Spinal cord (tissue), 10 donors: ENCODE results near the gene HDAC4. TPM values are rescaled to one million over a fixed set of nuclear protein-coding genes. Genes with fewer than 3 reads are reported as not detected.
A peak's percentile ranks its signal among the peaks of the same experiment; 100 is the strongest.

Experiments
- DNase-seq, 6 donors: peaks; one replicate each; pipeline versions ENCODE4 v3.0.0 to v3.0.0-alpha.2; 2013 to 2015; ENCODE audit warnings: low spot score in 6 of 6, low read depth in 4 of 6
- H3K27ac ChIP-seq: one replicate; pipeline ENCODE4 v1.5.1; 2013; ENCODE audit warnings: low read depth, low read length, control low read depth
- H3K27me3 ChIP-seq: one replicate; pipeline ENCODE4 v1.6.1; 2013; ENCODE audit warnings: low read length; ENCODE audit not compliant: control insufficient read depth, insufficient read depth
- H3K36me3 ChIP-seq: one replicate; pipeline ENCODE4 v1.6.1; 2013; ENCODE audit warnings: low read length; ENCODE audit not compliant: control insufficient read depth, insufficient read depth
- H3K4me1 ChIP-seq: one replicate; pipeline ENCODE4 v1.6.1; 2013; ENCODE audit warnings: low read length; ENCODE audit not compliant: control insufficient read depth, insufficient read depth
- H3K4me3 ChIP-seq: one replicate; pipeline ENCODE4 v1.5.1; 2013; ENCODE audit warnings: low read depth, low read length, control low read depth
- H3K9me3 ChIP-seq: one replicate; pipeline ENCODE4 v1.6.1; 2013; ENCODE audit warnings: low read length; ENCODE audit not compliant: control insufficient read depth, insufficient read depth
- WGBS: methylation state at CpG from one replicate; pipeline ENCODE4 v1.1.5; 2013; ENCODE audit warnings: missing lambda C conversion rate; ENCODE audit not compliant: insufficient coverage; 5-methylcytosine and 5-hydroxymethylcytosine counted together
- polyA plus RNA-seq, 2 donors: library from polyadenylated mRNA; unstranded; fragments of 120-200 nt; gene quantifications; one replicate each; pipeline ENCODE4 v1.2.1, GENCODE V29; 2013; ENCODE audit not compliant: insufficient read length in 2 of 2
- total RNA-seq, 2 donors: library from RNA; depleted of rRNA in 1 of 2; stranded (reverse); fragments of 120-200 nt in 1 of 2; fragments of >200 nt in 1 of 2; gene quantifications; one replicate each; pipeline versions ENCODE4 v1.2.3 to v1.2.4, GENCODE V29; 2013 to 2014
- donor health status: healthy.

The HDAC4 gene
- total and polyA plus RNA-seq, 4 donors: 20.7 to 35.3 (median 25.4) TPM

DNA sequence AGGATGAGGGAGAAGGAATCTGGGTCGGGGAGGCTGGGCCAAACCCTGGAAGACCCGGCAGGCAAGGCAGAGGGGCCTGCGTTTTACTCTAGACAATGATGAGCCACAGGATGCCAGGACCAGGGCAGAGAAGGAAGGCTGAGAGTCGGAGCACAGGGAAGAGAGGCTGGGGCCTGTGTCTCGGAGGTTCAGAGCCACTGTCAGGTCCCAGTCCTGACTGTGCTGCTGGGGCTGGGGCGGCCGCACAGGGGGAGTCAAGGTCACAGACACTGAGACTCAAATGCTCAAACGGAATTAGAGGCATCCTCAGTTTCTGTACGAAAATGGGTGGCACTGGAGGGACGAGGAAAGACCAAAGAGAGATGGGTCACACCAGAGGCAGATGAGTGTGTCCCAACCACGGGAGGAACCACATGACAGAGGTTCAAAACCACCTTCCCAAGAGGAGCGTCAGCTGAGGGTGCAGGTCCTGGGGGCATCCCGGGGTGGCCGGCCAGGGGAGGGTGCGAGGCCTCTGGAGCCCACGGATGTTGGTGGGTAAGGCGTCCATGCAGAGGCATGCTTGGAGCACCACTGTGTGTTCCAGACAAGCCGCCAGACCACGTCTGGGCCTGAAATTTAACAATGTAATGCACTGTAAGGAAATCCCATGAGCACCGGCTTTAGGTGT is 14.7 kb downstream of the HDAC4 start:
- WGBS: 82% methylated on average over 16 of the region's 20 CpGs
- H3K9me3 ChIP-seq: no peaks in the 10 kb centered on the region
- peaks cover 47% of the 10 kb centered on the region for H3K4me1 ChIP-seq
- no peak for DNase-seq
- H3K4me3 ChIP-seq: no peak overlapping the region
- H3K27me3 ChIP-seq: no peaks in the 10 kb centered on the region
- no peak overlapping the region for H3K27ac ChIP-seq
- peaks cover 66% of the 10 kb centered on the region for H3K36me3 ChIP-seq

DNA sequence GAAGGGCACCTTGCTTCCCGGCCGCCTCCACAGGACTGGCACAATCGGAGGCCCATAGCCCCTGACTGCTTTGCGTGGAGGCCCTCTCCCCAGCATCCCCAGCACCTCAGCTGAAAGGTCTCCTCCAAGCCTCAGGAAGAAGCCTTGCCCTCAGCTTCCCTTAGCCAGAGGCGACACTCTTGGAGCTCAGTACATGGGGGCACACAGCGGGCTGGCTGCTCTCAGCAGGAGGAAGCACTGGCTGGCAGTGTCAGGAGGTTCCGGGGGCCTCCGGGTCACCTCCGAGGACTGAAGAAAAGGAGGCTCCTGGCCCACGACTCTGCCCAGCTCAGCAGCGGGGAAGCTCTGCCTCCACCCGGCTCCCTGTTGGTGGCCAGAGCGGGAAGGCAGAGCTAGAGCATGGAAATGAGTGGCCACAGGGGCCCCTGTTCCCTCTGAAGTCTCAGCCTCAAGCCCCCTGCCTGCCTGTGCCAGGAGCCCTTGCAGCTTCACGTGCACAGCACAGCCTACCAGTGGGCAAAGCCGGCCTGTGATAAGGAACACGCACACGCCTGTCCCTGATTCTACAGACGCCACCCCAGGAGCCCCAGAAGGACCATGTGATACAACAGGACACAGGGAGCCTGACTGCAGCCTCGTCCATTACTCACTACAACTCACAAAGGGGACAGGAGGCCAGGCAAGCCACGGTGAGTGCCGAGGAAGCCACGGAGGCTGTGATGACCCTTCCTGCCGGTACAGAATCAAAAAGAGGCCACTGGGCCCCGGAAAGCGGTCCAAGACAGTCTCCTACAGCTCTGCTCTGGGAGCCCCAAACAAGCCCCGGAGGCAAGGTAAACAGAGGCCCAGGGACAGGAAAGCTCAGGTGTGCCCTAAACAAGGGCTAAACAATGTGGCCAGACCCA is 15.5 kb downstream of the HDAC4 start:
- H3K27ac ChIP-seq: no peak overlapping the region
- no peaks in the 10 kb centered on the region for H3K27me3 ChIP-seq
- no peak overlapping the region for H3K4me3 ChIP-seq
- H3K36me3 ChIP-seq: peaks cover 58% of the 10 kb centered on the region
- H3K4me1 ChIP-seq: peaks cover 46% of the 10 kb centered on the region
- no peak for DNase-seq
- H3K9me3 ChIP-seq: no peaks in the 10 kb centered on the region
- WGBS: 88% methylated on average over 26 of the region's 26 CpGs

DNA sequence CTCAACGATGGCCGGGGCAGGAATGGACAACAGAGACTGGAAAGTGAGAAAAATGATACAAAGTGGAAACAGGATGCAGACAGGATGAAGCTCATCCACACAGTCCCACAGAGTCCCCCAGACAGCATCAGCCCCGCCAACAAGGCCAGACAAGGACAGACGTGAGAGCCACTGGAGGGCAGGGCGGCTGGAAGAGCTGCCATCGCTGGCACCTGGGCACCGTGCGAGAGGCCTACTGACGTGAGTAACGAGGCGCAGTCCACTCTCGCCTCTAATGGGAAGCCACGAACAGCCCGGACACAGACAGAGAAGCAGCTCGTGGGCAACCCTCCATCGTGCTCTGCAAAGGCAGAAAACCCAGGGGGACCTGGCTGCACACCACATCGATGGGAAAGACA is 17.1 kb downstream of the HDAC4 start:
- Histone ChIP-seq H3K4me1 (peaks cover 59% of the 10 kb centered on the region), H3K9me3 (no peaks in the 10 kb centered on the region), H3K27me3 (no peaks in the 10 kb centered on the region), H3K36me3 (peaks cover 60% of the 10 kb centered on the region), H3K27ac (no peak overlapping the region), H3K4me3 (no peak overlapping the region)
- no peak for DNase-seq
- 95% methylated on average over 16 of the region's 17 CpGs for WGBS

DNA sequence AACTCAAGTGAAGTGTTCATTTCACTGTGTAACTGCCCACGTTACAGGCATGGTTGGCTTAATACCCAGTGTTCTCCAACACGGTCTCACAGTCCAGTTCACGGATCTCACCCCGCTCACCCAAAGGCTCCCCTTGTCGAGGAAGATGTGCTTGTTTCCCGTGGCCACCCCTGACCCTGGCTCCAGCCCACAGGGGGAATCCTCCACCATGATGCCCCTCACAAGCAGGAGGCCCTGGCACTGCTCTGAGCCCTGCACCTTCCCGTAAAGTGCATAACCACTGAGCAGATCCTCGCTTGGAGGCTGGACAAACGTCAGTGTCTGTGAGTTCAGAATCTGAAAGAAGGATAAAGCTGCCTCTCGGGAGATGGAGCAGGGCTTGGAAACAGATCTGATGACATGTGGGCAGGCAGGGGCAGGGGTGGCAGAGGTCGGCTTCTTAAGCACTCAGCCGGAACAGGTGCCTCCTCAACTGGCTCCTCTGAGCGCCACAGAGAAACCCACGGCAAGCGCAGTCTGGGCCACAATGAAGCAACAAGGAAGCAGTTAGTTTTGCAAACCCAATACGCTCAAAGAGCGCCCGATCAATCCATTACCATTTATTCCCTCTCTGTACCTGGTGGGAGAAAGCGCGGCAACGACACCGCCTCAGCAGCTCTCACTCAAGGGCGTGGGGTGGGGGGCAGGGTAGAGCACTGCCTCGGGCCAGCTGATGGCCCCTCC is 17.6 kb downstream of the HDAC4 start:
- Histone ChIP-seq H3K27me3 (no peaks in the 10 kb centered on the region), H3K9me3 (no peaks in the 10 kb centered on the region), H3K4me3 (no peak overlapping the region), H3K27ac (no peak overlapping the region), H3K36me3 (peaks cover 58% of the 10 kb centered on the region), H3K4me1 (peaks cover 60% of the 10 kb centered on the region)
- 79% methylated on average over 15 of the region's 24 CpGs for WGBS
- DNase-seq: no peak

DNA sequence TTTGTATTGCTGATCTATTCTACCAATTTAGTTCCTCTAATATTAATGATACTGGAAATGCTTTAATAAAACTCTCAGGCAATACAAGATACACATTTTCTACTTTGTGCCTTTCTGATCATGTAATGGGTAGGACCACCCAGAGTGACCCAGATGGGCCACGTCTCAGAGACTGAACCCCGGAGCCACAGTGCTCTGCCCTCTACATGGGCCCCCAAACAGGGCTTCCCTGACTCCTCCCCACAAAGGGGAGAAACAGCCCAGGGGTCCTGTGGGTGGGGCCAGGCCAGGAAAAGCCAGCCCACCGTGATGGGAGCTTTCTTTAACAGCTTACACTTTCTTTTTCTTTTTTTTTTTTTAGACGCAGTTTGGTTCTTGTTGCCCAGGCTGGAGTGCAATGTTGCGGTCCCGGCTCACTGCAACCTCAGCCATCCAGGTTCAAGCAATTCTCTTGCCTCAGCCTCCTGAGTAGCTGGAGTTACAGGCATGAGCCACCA is 18.4 kb downstream of the HDAC4 start:
- Histone ChIP-seq H3K4me1 (peaks cover 63% of the 10 kb centered on the region), H3K4me3 (no peak overlapping the region), H3K27ac (peak overlapping the region; percentile 40), H3K36me3 (peaks cover 58% of the 10 kb centered on the region), H3K27me3 (no peaks in the 10 kb centered on the region), H3K9me3 (no peaks in the 10 kb centered on the region)
- WGBS: 94% methylated on average over 2 of the region's 6 CpGs
- DNase-seq: no peak

DNA sequence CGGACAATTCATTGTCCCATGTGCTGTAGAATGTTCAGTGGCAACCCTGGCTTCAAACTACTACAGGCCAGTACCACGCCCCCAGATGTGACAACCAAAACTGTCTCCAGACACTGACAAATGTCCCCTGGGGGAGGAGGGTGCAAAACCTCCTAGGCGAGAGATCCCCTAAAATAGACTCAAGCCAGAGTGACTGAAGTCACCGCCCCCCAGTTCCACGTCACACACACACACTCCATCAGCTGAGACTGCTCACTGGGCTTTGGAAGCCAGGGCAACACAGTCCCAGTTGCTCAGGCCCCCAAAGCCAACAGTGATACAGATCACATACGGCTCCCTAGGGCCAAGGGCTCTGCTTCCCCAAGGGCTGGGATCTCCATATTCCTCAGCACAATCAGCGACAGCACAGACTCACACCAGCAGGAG is 19.1 kb downstream of the HDAC4 start:
- H3K36me3 ChIP-seq: peaks cover 59% of the 10 kb centered on the region
- WGBS: 32% methylated on average over 5 of the region's 7 CpGs
- no peaks in the 10 kb centered on the region for H3K27me3 ChIP-seq
- no peaks in the 10 kb centered on the region for H3K9me3 ChIP-seq
- H3K27ac ChIP-seq: peak overlapping the region; percentile 40
- peaks cover 63% of the 10 kb centered on the region for H3K4me1 ChIP-seq
- peak in 1 of 6 donors; percentile 61 for DNase-seq
- no peak overlapping the region for H3K4me3 ChIP-seq

DNA sequence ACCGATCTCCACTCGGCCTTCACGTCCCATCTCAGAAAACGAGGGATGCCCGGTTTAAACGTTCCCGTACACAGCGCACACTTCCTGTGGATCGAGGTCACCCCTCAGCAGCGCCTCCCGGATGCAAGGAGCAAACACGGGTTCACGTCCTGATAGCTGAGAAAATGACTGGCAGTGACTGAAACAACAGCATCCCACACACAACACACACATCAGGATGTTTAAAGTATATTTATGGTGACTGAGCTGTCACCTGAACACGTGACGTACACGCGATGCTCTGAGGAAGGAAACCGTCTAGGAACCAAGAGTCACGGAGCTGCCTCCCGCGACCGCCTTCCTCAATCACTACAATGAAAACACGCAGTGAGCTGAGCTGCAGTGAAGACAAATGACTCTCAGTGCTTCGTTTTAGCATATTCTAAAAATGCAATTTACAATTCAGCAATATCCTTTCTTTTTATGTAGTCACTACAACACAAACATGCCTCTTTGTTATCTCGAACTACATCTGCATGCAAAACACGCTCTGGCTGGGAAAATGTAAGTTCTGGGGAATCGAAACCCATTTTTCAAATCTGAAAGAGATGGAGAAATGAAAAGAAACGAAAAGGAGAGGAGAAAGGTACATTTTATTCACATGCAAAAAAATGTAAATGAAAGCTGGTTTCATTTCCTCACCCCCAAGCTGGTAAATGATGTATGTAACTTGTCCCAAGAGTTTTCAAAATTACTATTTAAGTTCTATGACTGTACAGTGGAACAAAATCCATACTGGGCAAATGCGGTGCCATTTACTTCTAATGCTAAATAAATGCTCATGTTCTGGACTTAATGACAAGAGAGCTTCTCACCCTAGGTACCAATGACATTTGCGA is 19.8 kb downstream of the HDAC4 start:
- H3K4me1 ChIP-seq: peaks cover 59% of the 10 kb centered on the region
- H3K36me3 ChIP-seq: peaks cover 55% of the 10 kb centered on the region
- peak overlapping the region; percentile 17 for H3K27ac ChIP-seq
- no peak overlapping the region for H3K4me3 ChIP-seq
- peak in 2 of 6 donors; percentile 51 to 85 for DNase-seq
- H3K27me3 ChIP-seq: no peaks in the 10 kb centered on the region
- H3K9me3 ChIP-seq: no peaks in the 10 kb centered on the region
- WGBS: 36% methylated on average over 18 of the region's 30 CpGs

DNA sequence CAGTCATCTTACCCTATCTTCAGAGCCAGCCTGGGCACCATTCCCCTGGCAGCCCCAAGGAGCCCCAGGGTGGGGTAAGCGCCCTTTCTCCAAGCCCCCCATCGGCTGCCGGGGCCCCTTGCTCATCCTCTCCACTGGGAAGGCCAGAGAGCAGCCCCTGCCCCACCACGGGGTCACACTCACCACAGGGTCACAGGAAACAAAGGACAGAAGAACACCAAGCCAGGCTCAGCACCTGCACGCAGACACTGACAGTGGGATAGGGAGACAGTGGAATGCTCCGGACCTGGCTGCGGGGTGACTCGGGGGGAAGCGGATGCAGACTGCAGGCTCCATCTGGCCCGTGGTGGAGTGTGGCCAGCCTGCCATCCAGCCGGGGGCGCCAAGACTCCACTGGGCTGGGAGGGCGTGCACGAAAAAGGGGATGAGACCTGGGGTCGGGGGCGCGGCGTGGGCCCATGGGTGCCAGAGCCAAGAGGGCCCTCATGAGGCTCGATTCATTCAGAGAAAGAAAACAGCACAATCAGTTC is 21.1 kb downstream of the HDAC4 start:
- no peak overlapping the region for H3K27ac ChIP-seq
- H3K9me3 ChIP-seq: no peaks in the 10 kb centered on the region
- DNase-seq: no peak
- H3K36me3 ChIP-seq: peaks cover 53% of the 10 kb centered on the region
- H3K27me3 ChIP-seq: no peaks in the 10 kb centered on the region
- WGBS: 88% methylated on average over 18 of the region's 19 CpGs
- peaks cover 47% of the 10 kb centered on the region for H3K4me1 ChIP-seq
- no peak overlapping the region for H3K4me3 ChIP-seq
